ENCODE results near the gene CDC27. TPM values are rescaled to one million over a fixed set of nuclear protein-coding genes. Genes with fewer than 3 reads are reported as not detected.

Gene CDC27
- total RNA-seq, 1 experiment from 2014 or later, result 97.5 TPM

GRCh38 chr17:47087093-47087492, 102.0 kb downstream of the CDC27 start:
- in situ Hi-C loops (cut with HindIII; ENCODE audit: low pct_unique_long_range_greater_than_20kb, low sequenced_read_pairs), result no loop called here
- DNase-seq (ENCODE audit: low read depth, low spot score) (no peak), ATAC-seq (no peak)
- H3K27ac ChIP-seq (ENCODE audit: low read length), result no peak overlapping the region
- no peaks in the 10 kb centered on the region for H3K27me3 ChIP-seq (ENCODE audit: control insufficient read depth, insufficient read depth, low read length)
- H3K9me3 ChIP-seq (ENCODE audit: control insufficient read depth, insufficient read depth, low read depth, low read length), result no peaks in the 10 kb centered on the region
- intact Hi-C loops (cut with micrococcal nuclease; ENCODE audit: unreplicated experiment), result no loop called here
- H3K4me1 ChIP-seq (ENCODE audit: control insufficient read depth, insufficient read depth, low read length), result no peaks in the 10 kb centered on the region
- POLR2A ChIA-PET, result no interaction called here
- no peak overlapping the region for H3K4me3 ChIP-seq (ENCODE audit: low read depth in 2 of 2, low read length in 2 of 2)
- no peaks in the 10 kb centered on the region for H3K36me3 ChIP-seq (ENCODE audit: control insufficient read depth, insufficient read depth, low read length)
- no TSS peak for BruUV-seq (replicated peaks)
- TF ChIP-seq TCF7L2 (IDR thresholded peaks at IDR 0.05; ENCODE audit: low read depth, low read length) (no peak), REST (IDR thresholded peaks at IDR 0.05; ENCODE audit: insufficient read depth in 1 of 2, low read depth in 2 of 2, low read length in 1 of 2) (no peak), SIN3A (IDR thresholded peaks at IDR 0.05; ENCODE audit: borderline replicate concordance, insufficient read depth, low read depth, low read length) (no peak), CTCF (IDR thresholded peaks at IDR 0.05) (no peak), POLR2AphosphoS5 (IDR thresholded peaks at IDR 0.05; ENCODE audit: low read depth, low read length) (no peak)
- CTCF ChIA-PET, result no interaction called here

GRCh38 chr17:47085736-47086135, 103.4 kb downstream of the CDC27 start:
- TF ChIP-seq CTCF (IDR thresholded peaks at IDR 0.05) (no peak), TCF7L2 (IDR thresholded peaks at IDR 0.05; ENCODE audit: low read depth, low read length) (no peak), REST (IDR thresholded peaks at IDR 0.05; ENCODE audit: insufficient read depth in 1 of 2, low read depth in 2 of 2, low read length in 1 of 2) (no peak), POLR2AphosphoS5 (IDR thresholded peaks at IDR 0.05; ENCODE audit: low read depth, low read length) (no peak), SIN3A (IDR thresholded peaks at IDR 0.05; ENCODE audit: borderline replicate concordance, insufficient read depth, low read depth, low read length) (no peak)
- BruUV-seq (replicated peaks), result no TSS peak
- intact Hi-C loops (cut with micrococcal nuclease; ENCODE audit: unreplicated experiment), result no loop called here
- no peaks in the 10 kb centered on the region for H3K9me3 ChIP-seq (ENCODE audit: control insufficient read depth, insufficient read depth, low read depth, low read length)
- no peaks in the 10 kb centered on the region for H3K36me3 ChIP-seq (ENCODE audit: control insufficient read depth, insufficient read depth, low read length)
- in situ Hi-C loops (cut with HindIII; ENCODE audit: low pct_unique_long_range_greater_than_20kb, low sequenced_read_pairs), result no loop called here
- ATAC-seq (no peak), DNase-seq (ENCODE audit: low read depth, low spot score) (no peak)
- CTCF ChIA-PET, result no interaction called here
- H3K4me3 ChIP-seq (ENCODE audit: low read depth in 2 of 2, low read length in 2 of 2), result no peak overlapping the region
- H3K27ac ChIP-seq (ENCODE audit: low read length), result no peak overlapping the region
- POLR2A ChIA-PET, result no interaction called here
- no peaks in the 10 kb centered on the region for H3K4me1 ChIP-seq (ENCODE audit: control insufficient read depth, insufficient read depth, low read length)
- no peaks in the 10 kb centered on the region for H3K27me3 ChIP-seq (ENCODE audit: control insufficient read depth, insufficient read depth, low read length)

Data from Panc1 (cell line).